ENCODE results near the gene DEPDC1. TPM values are rescaled to one million over a fixed set of nuclear protein-coding genes. Genes with fewer than 3 reads are reported as not detected.

The DEPDC1 gene
- total RNA-seq, 2 experiments from 2014 or later, result 15.7 to 16.0 TPM

DNA sequence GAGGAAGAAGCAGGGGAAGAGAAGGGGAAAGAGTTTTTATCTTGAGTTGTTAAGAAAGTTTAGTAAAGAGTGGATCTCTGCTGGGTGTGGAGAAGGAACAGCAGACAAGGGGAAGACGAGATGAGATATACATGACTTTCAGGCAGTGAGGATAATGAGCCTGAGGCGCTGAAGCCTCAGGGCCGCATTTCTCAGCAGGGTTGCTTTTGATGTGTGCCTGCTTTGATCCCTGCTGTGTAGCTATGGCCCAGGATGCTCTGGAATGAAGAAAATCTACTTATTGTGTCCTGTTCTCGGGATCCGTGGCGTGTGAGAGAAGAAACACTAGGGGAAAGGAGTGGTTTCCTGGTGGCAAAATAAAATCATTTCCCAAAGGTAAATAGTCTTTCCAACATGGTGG, 32.0 kb downstream of the DEPDC1 start:
- Mint-ChIP-seq H3K9me3 (peaks cover 11% of the 10 kb centered on the region), H3K36me3 (ENCODE audit: low read depth) (no peaks in the 10 kb centered on the region), H3K27me3 (peaks cover 8% of the 10 kb centered on the region), H3K4me1 (ENCODE audit: low read depth) (no peaks in the 10 kb centered on the region), H3K27ac (no peak overlapping the region), H3K4me3 (no peak overlapping the region)
- POLR2A ChIA-PET, result no interaction called here
- ATAC-seq (no peak), DNase-seq (no peak)
- no peak for TF ChIP-seq CTCF (IDR thresholded peaks at IDR 0.05)
- CTCF ChIA-PET, result interaction anchor here (0.6 to 0.7 kb wide), 2 partner anchors 19 to 22 kb away, joined by 3 read pairs; no protein-coding TSS in a partner anchor
- intact Hi-C loops (cut with micrococcal nuclease), result no loop called here

GRCh38 chr1:68460935-68461334, 35.9 kb downstream of the DEPDC1 start:
- no peaks in the 10 kb centered on the region for H3K36me3 Mint-ChIP-seq (ENCODE audit: low read depth)
- ChIA-PET CTCF (interaction anchor here (1.4 kb wide), 1 partner anchor 340 kb away, joined by 3 read pairs; no protein-coding TSS in a partner anchor), POLR2A (no interaction called here)
- DNase-seq, result no peak
- no peak for ATAC-seq
- H3K9me3 Mint-ChIP-seq, result peaks cover 11% of the 10 kb centered on the region
- H3K4me3 Mint-ChIP-seq, result no peak overlapping the region
- H3K27me3 Mint-ChIP-seq, result peaks cover 4% of the 10 kb centered on the region
- no peak for TF ChIP-seq CTCF (IDR thresholded peaks at IDR 0.05)
- H3K27ac Mint-ChIP-seq, result no peak overlapping the region
- intact Hi-C loops (cut with micrococcal nuclease), result no loop called here
- H3K4me1 Mint-ChIP-seq (ENCODE audit: low read depth), result no peaks in the 10 kb centered on the region

DNA sequence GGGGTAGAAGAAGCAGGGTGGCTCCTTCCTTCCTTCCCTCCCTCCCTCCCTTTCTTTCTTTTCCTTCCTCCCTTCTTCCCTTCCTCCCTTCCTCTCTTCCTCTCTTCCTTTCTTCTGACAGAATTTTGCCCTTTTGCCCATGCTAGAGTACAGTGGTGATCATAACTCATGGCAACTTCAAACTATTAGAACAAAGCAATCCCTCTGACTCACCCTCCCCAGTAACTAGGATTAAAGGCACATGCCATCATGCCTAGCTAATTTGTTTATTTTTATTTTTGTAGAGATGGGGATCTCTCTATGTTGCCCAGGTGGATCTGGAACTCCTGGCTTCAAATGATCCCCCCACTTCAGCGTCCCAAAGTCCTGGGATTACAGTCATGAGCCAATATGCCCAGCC, 37.1 kb downstream of the DEPDC1 start:
- Mint-ChIP-seq H3K27ac (no peak overlapping the region), H3K27me3 (peaks cover 2% of the 10 kb centered on the region), H3K4me3 (no peak overlapping the region), H3K9me3 (peaks cover 11% of the 10 kb centered on the region), H3K4me1 (ENCODE audit: low read depth) (no peaks in the 10 kb centered on the region), H3K36me3 (ENCODE audit: low read depth) (no peaks in the 10 kb centered on the region)
- ChIA-PET CTCF (no interaction called here), POLR2A (no interaction called here)
- TF ChIP-seq CTCF (IDR thresholded peaks at IDR 0.05), result no peak
- DNase-seq (no peak), ATAC-seq (no peak)
- intact Hi-C loops (cut with micrococcal nuclease), result no loop called here

- H3K4me1 Mint-ChIP-seq (ENCODE audit: low read depth), result no peaks in the 10 kb centered on the region
- DNase-seq (no peak), ATAC-seq (no peak)
- TF ChIP-seq CTCF (IDR thresholded peaks at IDR 0.05), result no peak
- H3K27me3 Mint-ChIP-seq, result peaks cover 2% of the 10 kb centered on the region
- peaks cover 5% of the 10 kb centered on the region for H3K9me3 Mint-ChIP-seq
- no peak overlapping the region for H3K27ac Mint-ChIP-seq
- H3K36me3 Mint-ChIP-seq (ENCODE audit: low read depth), result no peaks in the 10 kb centered on the region
- no peak overlapping the region for H3K4me3 Mint-ChIP-seq
- ChIA-PET CTCF (no interaction called here), POLR2A (no interaction called here)
- intact Hi-C loops (cut with micrococcal nuclease), result no loop called here
Observed at GRCh38 chr1:68459091-68459490, 37.8 kb downstream of the DEPDC1 start.

DNA sequence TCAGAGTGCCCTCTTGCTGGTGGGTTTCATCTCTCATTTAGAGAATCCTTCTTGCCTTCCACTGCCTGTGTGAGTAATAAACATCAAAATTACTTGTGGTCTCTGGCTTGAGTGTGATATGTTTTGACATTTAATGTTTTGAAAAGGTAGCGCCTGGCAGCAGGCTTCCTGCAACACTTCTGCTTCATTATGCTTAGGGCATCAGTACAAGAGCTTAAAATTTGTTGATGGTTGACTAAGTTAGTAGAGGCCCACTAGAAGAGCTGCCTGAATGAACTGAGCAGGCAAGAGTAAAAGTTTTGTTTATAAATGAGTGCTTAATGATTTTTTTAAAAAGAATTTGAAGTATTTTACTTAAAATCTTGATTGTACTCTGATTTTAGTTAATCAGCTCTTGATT, 40.7 kb downstream of the DEPDC1 start:
- no peak for ATAC-seq
- ChIA-PET POLR2A (no interaction called here), CTCF (interaction anchor here (1.2 kb wide), 1 partner anchor 28 kb away, joined by 4 read pairs; no protein-coding TSS in a partner anchor)
- Mint-ChIP-seq H3K27me3 (no peaks in the 10 kb centered on the region), H3K36me3 (ENCODE audit: low read depth) (no peaks in the 10 kb centered on the region), H3K9me3 (no peaks in the 10 kb centered on the region), H3K4me3 (no peak overlapping the region), H3K4me1 (ENCODE audit: low read depth) (no peaks in the 10 kb centered on the region), H3K27ac (no peak overlapping the region)
- intact Hi-C loops (cut with micrococcal nuclease), result no loop called here
- no peak for TF ChIP-seq CTCF (IDR thresholded peaks at IDR 0.05)
- no peak for DNase-seq
